GM12874 (cell line): ENCODE data around the gene TAL1.

Experiments
- CTCF ChIP-seq: IDR thresholded peaks from 2 replicates; pipeline ENCODE4 v1.5.1; 2011; ENCODE audit warnings: low read depth, mild to moderate bottlenecking, control low read depth, low read length, moderate library complexity; ENCODE audit not compliant: insufficient read depth

TAL1 gene

GRCh38 chr1:47174656-47175020 is 57.4 kb downstream of the TAL1 start:
- no peak for TF ChIP-seq CTCF

GRCh38 chr1:47172782-47173181 is 59.2 kb downstream of the TAL1 start:
- TF ChIP-seq CTCF, result no peak
